HCEC 1CT (cell line): ENCODE measurements around the gene FBLN1.
"Not testable (repeated sequence)": the region's sequence is repeated elsewhere in the genome, so short reads cannot be mapped to it uniquely, and the experiment has no call there.

ENCODE experiments used
- DNase-seq: peaks from one replicate; pipeline ENCODE4 v3.0.0-alpha.2; 2017

FBLN1 gene

DNA sequence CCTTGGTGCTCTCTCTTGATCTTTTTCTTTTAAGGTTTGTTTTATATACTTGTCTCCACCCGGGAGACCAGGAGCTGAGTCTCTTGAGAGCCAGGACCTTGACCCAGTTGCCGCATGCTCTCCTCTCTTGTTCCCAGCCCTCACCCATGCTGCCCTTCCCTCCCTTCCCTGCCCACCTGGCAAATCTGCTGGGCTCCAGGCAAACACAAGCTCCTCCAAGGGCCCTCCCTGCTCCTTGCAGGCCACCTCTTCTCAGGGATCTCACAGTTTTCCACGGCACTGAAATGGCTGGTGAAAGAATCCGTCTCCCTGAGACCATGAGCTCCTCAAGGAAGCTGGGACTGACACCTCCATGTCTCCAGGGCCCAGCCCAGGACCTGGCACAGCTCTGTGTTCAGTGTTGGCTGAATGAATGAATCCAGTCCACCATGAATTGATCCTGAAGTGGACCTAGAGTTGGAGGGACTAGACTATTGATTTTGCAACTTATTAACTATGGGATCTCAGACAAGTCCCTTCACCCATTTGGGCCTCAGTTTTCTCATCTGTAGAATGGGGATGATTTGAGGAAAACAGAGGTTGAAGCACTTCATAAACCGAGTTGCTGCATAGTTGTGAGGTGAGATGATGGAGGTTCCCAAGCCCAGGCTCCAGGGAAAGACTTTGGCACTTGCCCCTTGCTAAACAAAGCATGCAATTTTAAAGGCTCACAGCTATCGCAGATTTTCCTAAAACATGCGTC lies 25.1 kb upstream of the FBLN1 start:
- DNase-seq: peak; percentile 20

DNA sequence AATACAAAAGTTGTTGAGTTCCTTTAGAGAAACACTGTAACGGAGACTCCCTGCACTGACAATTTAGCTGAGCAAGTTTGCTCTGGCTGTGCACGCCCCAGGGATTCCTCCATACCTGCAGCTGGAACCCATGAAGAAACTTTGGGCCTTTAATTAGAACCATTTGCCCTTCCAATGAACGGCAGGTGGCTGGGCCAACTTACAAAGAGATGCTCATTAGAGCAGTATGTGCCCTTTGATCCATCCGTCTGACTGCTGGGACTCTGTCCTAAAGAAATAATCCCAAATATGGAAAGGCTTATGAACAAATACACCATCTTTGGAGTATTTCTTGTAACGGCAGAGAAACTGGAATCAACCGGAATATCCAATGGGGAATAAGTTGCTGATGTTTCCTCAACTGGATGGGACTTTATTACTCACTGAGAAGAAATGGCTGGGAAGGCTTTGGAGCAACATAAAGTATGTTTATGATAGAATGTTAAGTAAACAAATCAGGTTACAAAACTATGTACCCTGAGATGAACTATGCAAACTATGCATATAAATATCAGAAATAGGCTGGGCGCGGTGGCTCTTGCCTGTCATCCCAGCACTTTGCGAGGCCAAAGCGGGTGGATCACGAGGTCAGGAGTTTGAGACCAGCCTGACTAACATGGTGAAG lies 24.4 kb upstream of the FBLN1 start:
- peak; percentile 99 for DNase-seq

DNA sequence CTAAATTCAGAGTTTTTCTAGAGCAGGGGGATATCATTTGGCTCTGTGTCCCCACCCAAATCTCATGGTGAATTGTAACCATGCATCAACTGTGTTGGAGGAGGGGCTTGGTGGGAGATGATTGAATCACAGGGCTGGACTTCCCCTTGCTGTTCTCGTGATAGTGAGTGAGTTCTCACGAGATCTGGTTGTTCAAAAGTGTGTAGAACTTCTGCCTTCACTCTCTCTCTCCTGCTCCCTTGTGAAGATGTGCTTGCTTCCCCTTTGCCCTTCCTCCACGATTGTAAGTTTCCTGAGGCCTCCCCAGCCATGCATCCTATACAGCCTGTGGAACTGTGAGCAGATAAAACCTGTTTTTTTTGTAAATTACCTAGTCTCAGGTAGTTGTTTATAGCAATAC lies 22.0 kb upstream of the FBLN1 start:
- DNase-seq: no peak

DNA sequence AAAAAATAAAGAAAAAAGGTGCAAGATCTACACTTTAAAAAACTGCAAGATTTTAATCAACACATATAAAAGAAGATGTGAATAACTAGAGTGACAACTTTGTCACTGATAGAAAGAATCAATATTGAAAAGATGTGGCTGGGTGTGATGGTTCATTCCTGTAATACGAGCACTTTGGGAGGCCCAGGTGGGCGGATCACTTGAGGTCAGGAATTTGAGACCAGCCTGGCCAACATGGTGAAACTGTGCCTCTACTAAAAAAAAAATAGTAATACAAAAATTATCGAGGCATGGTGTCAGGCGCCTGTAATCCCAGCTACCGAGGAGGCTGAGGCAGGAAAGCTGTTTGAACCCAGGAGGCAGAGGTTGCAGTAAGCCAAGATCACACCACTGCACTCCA lies 21.0 kb upstream of the FBLN1 start:
- no peak for DNase-seq

DNA sequence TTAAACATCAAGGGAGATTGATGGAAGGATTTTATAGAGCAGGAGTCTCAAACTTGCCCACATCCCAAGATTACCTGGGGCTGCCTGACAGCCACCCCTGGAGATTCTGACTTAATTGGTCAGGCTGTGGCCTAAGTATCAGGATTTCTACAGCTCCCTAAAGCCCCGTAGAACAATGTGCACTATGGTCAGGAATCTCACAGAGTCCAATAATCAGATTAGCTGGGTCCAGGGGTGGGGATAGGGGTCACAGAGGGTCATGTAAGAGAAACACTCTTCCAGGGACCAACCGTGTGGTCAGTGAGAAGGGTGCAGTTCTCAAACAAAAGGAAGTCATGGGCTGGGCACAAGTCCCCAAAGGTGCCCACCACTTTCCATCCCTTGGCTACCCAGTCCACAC lies 20.5 kb upstream of the FBLN1 start:
- no peak for DNase-seq

- no peak for DNase-seq
Measured at GRCh38 chr22:45483319-45483718, 19.4 kb upstream of the FBLN1 start.

GRCh38 chr22:45483918-45484499 lies 18.7 kb upstream of the FBLN1 start:
- DNase-seq: no peak

GRCh38 chr22:45484742-45485141 lies 17.9 kb upstream of the FBLN1 start:
- DNase-seq: no peak

DNA sequence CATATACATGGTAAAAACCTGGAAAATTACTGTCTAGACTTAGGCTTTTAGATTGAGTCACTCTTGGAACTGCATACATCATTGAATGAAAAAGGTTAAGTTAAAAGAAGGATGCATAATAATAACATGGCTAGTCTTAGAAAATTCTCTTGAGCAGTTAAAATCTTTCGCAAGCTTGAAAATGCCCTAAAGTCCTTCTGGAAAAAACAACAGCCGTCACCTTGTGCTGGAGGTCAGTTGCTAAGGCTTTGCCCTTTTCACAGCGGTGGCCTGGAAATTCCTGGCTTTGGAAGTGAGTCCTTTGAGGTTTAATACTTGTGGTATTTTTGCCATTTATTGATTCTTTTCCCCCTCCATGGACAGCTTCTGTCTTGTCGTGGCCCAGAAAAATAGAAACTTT lies 17.4 kb upstream of the FBLN1 start:
- DNase-seq: no peak

DNA sequence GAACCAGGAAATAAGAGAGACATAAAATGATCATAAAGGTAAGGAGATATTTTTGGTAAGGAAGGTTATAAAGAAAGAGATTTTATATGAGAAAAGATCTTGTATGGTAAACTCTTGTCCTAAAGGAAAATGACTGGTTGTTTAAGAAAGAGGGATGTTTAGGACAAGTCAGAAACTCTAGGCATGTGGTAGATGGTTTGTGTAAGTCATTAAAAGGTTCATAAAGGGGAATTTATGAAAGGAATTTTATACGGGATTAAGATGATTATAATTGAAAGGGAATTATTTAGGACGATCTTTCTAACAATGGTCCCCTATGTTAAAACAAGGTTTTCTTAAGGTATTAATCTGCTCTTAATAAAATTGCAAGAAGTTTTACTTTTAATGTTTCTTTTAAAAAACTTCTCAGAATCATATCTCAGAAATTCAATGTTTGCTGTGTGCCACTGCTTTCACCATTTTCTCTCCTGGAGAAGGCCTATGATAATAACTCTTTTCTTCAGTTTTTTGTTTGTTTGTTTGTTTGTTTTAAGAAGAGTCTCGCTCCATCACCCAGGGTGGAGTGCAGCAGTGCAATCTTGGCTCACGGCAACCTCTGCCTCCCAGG lies 13.8 kb upstream of the FBLN1 start:
- no peak for DNase-seq

- no peak for DNase-seq
Measured at GRCh38 chr22:45490836-45491235, 11.8 kb upstream of the FBLN1 start.

DNA sequence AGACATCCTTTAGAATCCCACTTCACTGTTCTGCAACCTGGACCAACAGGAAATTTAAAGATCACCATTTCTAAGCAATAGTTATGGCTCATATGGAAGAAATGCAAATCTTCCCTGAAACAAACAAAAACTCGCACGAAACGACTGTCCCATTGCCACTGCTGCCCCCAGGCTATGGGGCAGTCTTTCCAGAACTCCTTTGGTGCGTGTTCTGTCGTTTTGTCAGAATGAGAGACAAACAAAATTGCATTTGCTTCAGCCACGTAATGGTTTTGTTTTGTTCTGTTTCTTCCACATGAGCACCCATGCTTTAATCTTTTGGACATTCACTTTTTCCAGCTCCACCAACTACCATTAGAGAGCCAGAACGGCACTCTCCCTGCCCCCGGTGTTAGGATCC lies 10.8 kb upstream of the FBLN1 start:
- no peak for DNase-seq

- no peak for DNase-seq
Measured at GRCh38 chr22:45493286-45493771, 9.4 kb upstream of the FBLN1 start.

DNA sequence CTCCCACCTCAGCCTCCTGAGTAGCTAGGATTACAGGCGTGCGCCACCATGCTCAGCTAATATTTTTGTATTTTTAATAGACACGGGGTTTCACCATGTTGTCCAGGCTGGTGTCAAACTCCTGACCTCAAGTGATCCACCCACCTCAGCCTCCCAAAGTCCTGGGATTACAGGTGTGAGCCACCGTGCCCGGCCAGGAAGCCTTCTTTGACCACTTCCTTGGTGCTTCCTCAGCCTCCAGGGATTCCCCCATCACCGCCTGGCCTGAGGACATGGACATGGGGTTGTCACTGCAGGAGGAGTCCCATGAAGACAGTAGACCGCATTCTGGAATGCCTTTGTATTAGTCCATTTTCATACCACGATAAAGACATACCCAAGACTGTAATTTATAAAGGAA lies 8.4 kb upstream of the FBLN1 start:
- not testable (repeated sequence) for DNase-seq

GRCh38 chr22:45495616-45496015 lies 7.1 kb upstream of the FBLN1 start:
- not testable (repeated sequence) for DNase-seq

DNA sequence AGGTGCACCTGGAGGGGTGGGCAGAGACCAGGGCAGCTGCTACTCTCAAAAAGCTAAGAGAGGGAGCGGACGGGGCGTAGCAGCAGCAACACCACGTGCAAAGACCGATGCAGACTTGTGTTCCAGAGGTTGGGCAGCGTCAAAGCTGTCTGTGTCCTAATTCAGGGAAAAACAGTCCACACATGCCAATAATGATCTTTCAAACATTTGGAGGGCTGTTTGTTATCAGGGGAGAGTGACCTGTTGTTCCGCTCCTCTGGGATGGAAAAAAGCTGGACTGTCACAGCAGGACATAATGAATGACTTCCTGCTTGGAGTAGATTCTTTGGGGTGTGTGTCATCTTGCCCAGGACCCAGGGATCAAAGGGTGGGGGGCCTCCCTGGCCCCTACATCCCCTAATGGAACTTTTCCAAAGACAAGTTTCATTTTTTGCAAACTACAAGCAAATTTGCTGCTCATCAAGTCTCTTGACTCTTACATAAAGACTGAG lies 6.2 kb upstream of the FBLN1 start:
- DNase-seq: no peak

DNA sequence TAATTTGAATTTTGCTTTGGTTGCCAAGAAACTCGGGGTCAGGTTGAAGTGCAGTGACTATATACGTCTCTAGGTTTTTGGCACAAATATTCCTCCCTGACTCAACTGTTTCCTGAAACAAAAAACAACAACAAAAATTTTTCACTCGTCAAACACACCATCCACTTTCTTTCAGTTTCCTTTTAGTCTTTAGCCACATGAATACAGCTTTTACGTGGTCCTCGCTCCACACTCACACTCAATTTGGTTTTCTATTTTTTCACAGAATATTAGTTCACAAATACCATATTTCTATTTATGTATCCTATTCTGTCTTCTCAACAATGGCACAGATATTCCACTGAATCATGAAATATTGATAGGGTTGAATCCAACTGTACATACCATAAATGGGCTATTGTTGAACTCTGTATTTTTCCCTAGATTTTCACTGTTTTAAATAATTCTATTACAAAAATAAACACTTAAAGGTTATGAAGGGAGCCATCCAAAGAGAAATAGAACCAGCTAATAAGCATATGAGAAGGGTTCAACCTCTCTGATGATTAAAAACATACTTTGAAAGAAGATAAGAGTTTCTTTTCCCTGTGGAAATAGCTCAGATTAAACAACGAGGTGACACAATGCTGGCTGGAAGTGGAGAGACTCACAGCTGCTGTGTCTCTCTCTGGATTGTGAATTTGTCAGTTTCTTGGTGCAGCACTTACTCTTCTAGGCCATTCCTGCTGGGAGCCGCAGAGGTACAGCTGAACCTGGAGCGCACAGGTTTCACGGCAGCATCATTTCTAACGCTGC lies 5.1 kb upstream of the FBLN1 start:
- no peak for DNase-seq

GRCh38 chr22:45499746-45500145 lies 2.9 kb upstream of the FBLN1 start:
- DNase-seq: peak; percentile 24

DNA sequence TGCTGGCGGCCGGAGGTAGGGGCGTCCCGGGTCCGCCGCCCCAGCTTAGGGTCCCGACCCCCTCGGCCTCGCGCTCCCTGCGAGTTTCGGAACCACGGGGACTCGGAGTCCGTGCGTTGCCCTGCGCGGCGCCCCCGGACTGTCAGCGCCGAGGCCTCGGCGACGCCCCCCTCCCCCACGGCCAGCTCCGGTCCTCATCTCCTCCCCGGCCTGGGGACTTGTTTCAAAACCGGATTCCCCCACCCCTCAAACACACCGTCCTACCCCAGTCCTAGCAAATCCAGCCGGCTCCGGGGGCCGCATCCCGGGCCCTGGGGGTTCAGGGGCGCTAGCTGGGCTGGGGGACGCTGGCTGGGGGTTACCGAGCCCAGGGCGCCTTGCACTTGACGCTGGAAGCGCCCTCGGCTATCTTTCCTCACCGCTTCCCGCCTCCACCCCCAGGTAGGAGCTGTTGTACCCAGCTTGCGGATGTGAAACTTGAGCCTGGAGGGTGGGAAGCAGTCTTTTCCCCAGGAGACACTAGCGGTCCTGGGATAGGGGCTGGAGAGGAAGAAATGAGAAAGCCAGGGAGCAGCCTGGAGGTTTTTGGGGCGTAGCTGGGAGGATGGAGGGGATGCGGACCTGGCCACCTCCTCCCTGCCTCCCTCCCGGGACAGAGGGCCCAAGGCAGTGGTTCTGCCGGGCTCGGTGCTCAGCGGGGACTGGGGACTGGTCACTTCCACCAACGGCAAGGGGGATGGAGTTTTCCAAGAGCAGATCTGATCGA lies 550 bp downstream of the FBLN1 start:
- peak; percentile 14 for DNase-seq

GRCh38 chr22:45503816-45504372 lies 1.2 kb downstream of the FBLN1 start:
- DNase-seq: peak; percentile 18
